Esophagus muscularis mucosa (tissue), 4 donors: ENCODE measurements around the gene METTL16. TPM values are rescaled to one million over a fixed set of nuclear protein-coding genes. Genes with fewer than 3 reads are reported as not detected.

Experiments
- DNase-seq: peaks from one replicate; pipeline ENCODE4 v3.0.0-alpha.2; 2017; ENCODE audit errors: extremely low spot score
- H3K27ac ChIP-seq, 4 donors: fragments of 200-600 bp; sonication (generic); replicated peaks in 1 of 4; 1 replicate in 3 of 4; 2 replicates in 1 of 4; pipeline ENCODE4 v1.5.1; 2016 to 2019; ENCODE audit warnings: mild to moderate bottlenecking in 1 of 4
- H3K27me3 ChIP-seq, 4 donors: fragments of 200-600 bp; sonication (generic); one replicate each; pipeline versions ENCODE4 v1.5.1 to v1.6.0; 2016 to 2019
- H3K36me3 ChIP-seq, 4 donors: fragments of 200-600 bp; sonication (generic); one replicate each; pipeline ENCODE4 v1.5.1; 2016 to 2019
- H3K4me1 ChIP-seq, 4 donors: fragments of 200-600 bp; sonication (generic); one replicate each; pipeline ENCODE4 v1.5.1; 2016 to 2019
- H3K4me3 ChIP-seq, 4 donors: fragments of 200-600 bp; sonication (generic); 1 replicate in 2 of 4; 2 replicates in 2 of 4; pipeline ENCODE4 v1.5.1; 2016 to 2019; ENCODE audit warnings: mild to moderate bottlenecking in 4 of 4, moderate library complexity in 1 of 4
- H3K9me3 ChIP-seq, 4 donors: fragments of 200-600 bp; sonication (generic); 1 replicate in 3 of 4; 2 replicates in 1 of 4; pipeline ENCODE4 v1.5.1; 2016 to 2019
- CTCF ChIP-seq, 3 experiments: fragments of 200-600 bp in 2 of 3; fragments of 450-650 bp in 1 of 3; sonication (generic) in 2 of 3; IDR thresholded peaks; one replicate each; pipeline ENCODE4 v1.5.1; 2017 to 2019; ENCODE audit warnings: antibody characterized with exemption in 3 of 3, mild to moderate bottlenecking in 2 of 3, moderate library complexity in 1 of 3
- EP300 ChIP-seq: sonication (generic); formaldehyde crosslinking; IDR thresholded peaks from one replicate; pipeline ENCODE4 v1.6.1; 2017; ENCODE audit warnings: antibody characterized with exemption
- POLR2A ChIP-seq: fragments of 450-650 bp; IDR thresholded peaks from one replicate; pipeline ENCODE4 v1.6.1; 2017; ENCODE audit warnings: antibody characterized with exemption, moderate library complexity, mild to moderate bottlenecking, low read depth
- POLR2AphosphoS5 ChIP-seq, 2 donors: sonication (generic); formaldehyde crosslinking; IDR thresholded peaks; one replicate each; pipeline ENCODE4 v1.6.1; 2017; ENCODE audit warnings: antibody characterized with exemption in 2 of 2
- WGBS: methylation state at CpG from one replicate; pipeline ENCODE4 v1.1.5; 2018; 5-methylcytosine and 5-hydroxymethylcytosine counted together
- intact Hi-C: fragments of 100-400 bp; cut with DNase I; formaldehyde crosslinking; loops from one replicate; pipeline ENCODE4 v1.15.1; 2023
- total RNA-seq, 4 donors: library from RNA; depleted of rRNA; stranded (reverse); fragments of >200 nt; gene quantifications; one replicate each; pipeline versions ENCODE4 v1.1.0 to v1.2.1, GENCODE V29; 2016

The METTL16 gene
- total RNA-seq, 4 donors from 2014 or later, result 18.9 to 28.8 (median 24.5) TPM

- peak overlapping the region; percentile 75 to 100 (median 96) for H3K4me3 ChIP-seq
- peak overlapping the region; percentile 98 to 100 (median 100) for H3K27ac ChIP-seq
- intact Hi-C loops, result no loop called here
- H3K36me3 ChIP-seq, result no peaks in the 10 kb centered on the region
- H3K9me3 ChIP-seq, result no peaks in the 10 kb centered on the region
- TF ChIP-seq EP300, result no peak
- peak; percentile 5 for TF ChIP-seq POLR2A
- peak in 1 of 2 donors; percentile 97 for TF ChIP-seq POLR2AphosphoS5 (IDR thresholded peaks at IDR 0.05)
- peaks cover 64 to 76% (median 71%) of the 10 kb centered on the region in 4 donors for H3K4me1 ChIP-seq
- no peaks in the 10 kb centered on the region for H3K27me3 ChIP-seq
- 0% methylated on average over 16 of the region's 72 CpGs for WGBS
- DNase-seq, result peak; percentile 100
These were observed 110.1 kb downstream of the METTL16 start for GRCh38 chr17:2401426-2402221.

GRCh38 chr17:2400877-2401425, 110.7 kb downstream of the METTL16 start, which contains the start of gene MNT:
Gene MNT, minus strand, starts transcription at chr17:2401060. Its CDS starts 348 bp downstream, at chr17:2400712.
- intact Hi-C loops, result no loop called here
- DNase-seq, result peak; percentile 98
- no peaks in the 10 kb centered on the region for H3K36me3 ChIP-seq
- peaks cover 63 to 76% (median 71%) of the 10 kb centered on the region in 4 donors for H3K4me1 ChIP-seq
- TF ChIP-seq POLR2AphosphoS5 (IDR thresholded peaks at IDR 0.05) (peak in 1 of 2 donors; percentile 93), CTCF (IDR thresholded peaks at IDR 0.05) (peak in 1 of 3 experiments; percentile 37), EP300 (no peak), POLR2A (peak; percentile 70)
- 1% methylated on average over 10 of the region's 51 CpGs for WGBS
- peak within 1 kb of the TSS; percentile 75 to 100 (median 96) for H3K4me3 ChIP-seq
- H3K9me3 ChIP-seq, result no peaks in the 10 kb centered on the region
- H3K27me3 ChIP-seq, result no peaks in the 10 kb centered on the region
- peak within 1 kb of the TSS; percentile 98 to 100 (median 100) for H3K27ac ChIP-seq

GRCh38 chr17:2400474-2400866, 111.2 kb downstream of the METTL16 start:
- intact Hi-C loops, result no loop called here
- peak overlapping the region; percentile 75 to 100 (median 96) for H3K4me3 ChIP-seq
- 2% methylated on average over 40 of the region's 43 CpGs for WGBS
- TF ChIP-seq POLR2AphosphoS5 (IDR thresholded peaks at IDR 0.05) (no peak), POLR2A (no peak)
- no peaks in the 10 kb centered on the region for H3K27me3 ChIP-seq
- H3K4me1 ChIP-seq, result peaks cover 64 to 76% (median 71%) of the 10 kb centered on the region in 4 donors
- H3K27ac ChIP-seq, result peak overlapping the region; percentile 98 to 100 (median 100)
- H3K9me3 ChIP-seq, result no peaks in the 10 kb centered on the region
- no peak for DNase-seq
- no peaks in the 10 kb centered on the region for H3K36me3 ChIP-seq

GRCh38 chr17:2399572-2400473, 111.9 kb downstream of the METTL16 start:
- no peaks in the 10 kb centered on the region for H3K27me3 ChIP-seq
- peaks cover 0 to 2% (median 0%) of the 10 kb centered on the region in 4 donors for H3K36me3 ChIP-seq
- H3K4me1 ChIP-seq, result peaks cover 67 to 76% (median 71%) of the 10 kb centered on the region in 4 donors
- H3K4me3 ChIP-seq, result peak overlapping the region; percentile 75 to 100 (median 96)
- peak; percentile 98 for DNase-seq
- 0% methylated on average over 16 of the region's 82 CpGs for WGBS
- H3K9me3 ChIP-seq, result no peaks in the 10 kb centered on the region
- no peak for TF ChIP-seq CTCF (IDR thresholded peaks at IDR 0.05)
- peak; percentile 85 for TF ChIP-seq EP300
- peak in 1 of 2 donors; percentile 99 for TF ChIP-seq POLR2AphosphoS5 (IDR thresholded peaks at IDR 0.05)
- peak; percentile 87 for TF ChIP-seq POLR2A
- peak overlapping the region; percentile 98 to 100 (median 100) for H3K27ac ChIP-seq
- intact Hi-C loops, result no loop called here
